HG03025 (cell line): Measurements from ENCODE around the gene BLOC1S4.
A peak's percentile ranks its signal among the peaks of the same experiment; 100 is the strongest.
"Not testable (repeated sequence)": the region's sequence is repeated elsewhere in the genome, so short reads cannot be mapped to it uniquely, and the experiment has no call there.

Experiments used
- ATAC-seq: cut with Tn5 transposase; IDR thresholded peaks from one replicate; pipeline ENCODE4 v1.9.1; 2021; ENCODE audit warnings: mild to moderate bottlenecking, moderate library complexity; ENCODE audit not compliant: unreplicated experiment, low FRiP score

BLOC1S4 gene, protein sequence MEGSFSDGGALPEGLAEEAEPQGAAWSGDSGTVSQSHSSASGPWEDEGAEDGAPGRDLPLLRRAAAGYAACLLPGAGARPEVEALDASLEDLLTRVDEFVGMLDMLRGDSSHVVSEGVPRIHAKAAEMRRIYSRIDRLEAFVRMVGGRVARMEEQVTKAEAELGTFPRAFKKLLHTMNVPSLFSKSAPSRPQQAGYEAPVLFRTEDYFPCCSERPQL

DNA sequence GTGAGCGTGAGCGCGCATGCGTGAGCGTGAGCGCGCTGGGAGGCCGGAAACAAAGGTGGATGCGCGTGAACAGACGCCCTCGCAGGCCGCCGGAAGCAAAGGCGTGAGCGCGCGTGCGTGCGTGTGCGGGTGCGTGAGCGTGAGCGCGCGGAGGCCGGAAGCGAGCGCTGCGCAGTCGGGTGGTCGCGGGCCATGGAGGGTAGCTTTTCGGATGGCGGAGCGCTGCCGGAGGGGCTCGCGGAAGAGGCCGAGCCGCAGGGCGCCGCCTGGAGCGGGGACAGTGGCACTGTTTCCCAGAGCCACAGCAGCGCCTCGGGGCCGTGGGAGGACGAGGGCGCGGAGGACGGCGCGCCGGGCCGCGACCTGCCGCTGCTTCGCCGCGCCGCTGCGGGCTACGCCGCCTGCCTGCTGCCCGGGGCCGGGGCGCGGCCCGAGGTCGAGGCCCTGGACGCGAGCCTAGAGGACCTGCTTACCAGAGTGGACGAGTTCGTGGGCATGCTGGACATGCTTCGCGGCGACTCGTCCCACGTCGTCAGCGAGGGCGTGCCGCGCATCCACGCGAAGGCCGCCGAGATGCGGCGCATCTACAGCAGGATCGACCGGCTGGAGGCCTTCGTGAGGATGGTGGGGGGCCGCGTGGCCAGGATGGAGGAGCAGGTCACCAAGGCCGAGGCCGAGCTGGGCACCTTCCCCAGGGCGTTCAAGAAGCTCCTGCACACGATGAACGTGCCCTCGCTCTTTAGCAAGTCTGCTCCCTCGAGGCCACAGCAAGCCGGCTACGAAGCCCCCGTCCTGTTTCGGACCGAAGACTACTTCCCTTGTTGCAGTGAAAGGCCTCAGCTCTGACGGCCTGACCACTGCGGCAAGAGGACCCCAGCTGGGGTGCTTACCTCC lies at the start of gene BLOC1S4:
Gene BLOC1S4, plus strand, starts transcription at position 157 of the 894 bp plus-strand sequence. Its CDS starts 36 bp downstream, at position 193.
- peak; percentile 84 for ATAC-seq

DNA sequence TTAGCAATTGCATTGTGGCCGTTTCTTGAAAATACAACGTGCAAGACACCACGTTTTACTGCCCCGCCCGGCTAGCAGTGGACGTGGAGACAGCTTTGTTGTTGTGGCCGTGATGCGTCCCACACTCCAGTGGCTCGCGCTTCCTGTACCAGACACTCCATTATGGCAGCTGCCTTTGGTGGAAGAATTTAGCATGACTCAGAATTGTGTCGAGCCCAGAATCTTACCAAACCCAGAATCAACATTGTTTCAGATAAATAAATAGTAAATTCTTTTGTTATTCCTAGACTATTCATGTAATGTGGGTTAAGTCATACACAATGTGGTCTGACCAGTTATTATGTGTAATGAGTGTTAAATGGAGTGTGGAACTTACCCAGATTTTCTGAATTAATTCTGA lies 47.6 kb upstream of the BLOC1S4 start:
- no peak for ATAC-seq

DNA sequence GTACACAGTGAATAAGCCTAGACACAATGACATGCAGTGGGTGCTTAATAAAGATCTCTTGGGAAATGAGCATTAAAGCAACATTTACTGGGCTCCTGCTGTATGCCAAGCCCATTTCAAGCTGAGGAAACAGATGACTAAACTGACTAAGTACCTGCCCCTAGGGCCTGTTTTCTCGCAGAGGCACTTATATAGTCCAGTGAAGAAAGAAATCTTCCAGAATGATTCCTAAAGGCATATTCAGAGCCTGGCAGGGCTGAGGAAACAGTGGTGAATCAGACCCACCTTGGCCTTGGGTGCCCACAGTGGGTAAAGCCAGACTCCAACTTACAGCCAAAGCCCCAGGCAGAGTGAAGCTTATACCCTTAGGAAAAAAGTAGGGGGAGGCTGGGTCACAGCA lies 44.3 kb upstream of the BLOC1S4 start:
- no peak for ATAC-seq

DNA sequence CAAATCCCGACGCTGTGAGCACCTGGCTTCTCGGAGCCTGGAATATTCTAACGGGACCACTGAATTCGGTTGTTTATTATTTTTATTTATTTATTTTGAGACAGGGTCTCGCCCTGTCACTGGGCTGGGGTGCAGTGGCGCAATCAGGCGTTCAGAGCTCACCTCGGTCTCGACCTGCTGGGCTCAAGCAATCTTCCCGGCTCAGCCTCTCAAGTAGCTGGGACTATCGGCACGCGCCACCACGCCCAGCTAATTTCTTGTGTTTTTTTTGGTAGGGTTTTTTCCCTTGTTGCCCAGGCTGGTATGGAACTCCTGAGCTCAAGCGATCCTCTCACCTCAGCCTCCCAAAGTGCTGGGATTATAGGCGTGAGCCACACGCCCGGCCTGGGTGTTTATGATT lies 43.8 kb upstream of the BLOC1S4 start:
- ATAC-seq, result no peak

DNA sequence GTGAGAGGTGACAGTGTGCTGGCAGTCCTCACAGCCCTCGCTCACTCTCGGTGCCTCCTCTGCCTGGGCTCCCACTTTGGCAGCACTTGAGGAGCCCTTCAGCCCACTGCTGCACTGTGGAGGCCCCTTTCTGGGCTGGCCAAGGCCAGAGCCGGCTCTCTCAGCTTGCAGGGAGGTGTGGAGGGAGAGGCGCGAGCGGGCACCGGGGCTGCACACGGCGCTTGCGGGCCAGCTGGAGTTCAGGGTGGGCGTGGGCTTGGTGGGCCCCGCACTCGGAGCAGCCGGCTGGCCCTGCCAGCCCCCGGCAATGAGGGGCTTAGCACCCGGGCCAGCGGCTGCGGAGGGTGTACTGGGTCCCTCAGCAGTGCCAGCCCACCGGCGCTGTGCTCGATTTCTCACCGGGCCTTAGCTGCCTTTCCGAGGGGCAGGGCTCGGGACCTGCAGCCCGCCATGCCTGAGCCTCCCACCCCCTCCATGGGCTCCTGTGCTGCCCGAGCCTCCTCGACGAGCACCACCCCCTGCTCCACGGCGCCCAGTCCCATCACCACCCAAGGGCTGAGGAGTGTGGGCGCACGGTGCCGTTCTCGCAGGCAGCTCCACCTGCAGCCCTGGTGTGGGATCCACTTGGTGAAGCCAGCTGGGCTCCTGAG lies 43.3 kb upstream of the BLOC1S4 start:
- ATAC-seq, result not testable (repeated sequence)

DNA sequence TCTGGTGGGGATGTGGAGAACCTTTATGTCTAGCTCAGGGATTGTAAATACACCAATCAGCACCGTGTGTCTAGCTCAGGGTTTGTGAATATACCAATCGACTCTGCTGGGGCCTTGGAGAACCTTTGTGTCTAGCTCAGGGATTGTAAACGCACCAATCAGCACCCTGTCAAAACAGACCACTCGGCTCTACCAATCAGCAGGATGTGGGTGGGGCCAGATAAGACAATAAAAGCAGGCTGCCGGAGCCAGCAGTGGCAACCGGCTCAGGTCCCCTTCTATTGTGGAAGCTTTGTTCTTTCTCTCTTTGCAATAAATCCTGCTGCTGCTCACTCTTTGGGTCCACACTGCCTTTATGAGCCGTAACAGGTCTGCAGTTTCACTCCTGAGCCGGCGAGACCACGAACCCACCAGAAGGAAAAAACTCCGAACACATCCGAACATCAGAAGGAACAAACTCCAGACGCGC lies 42.7 kb upstream of the BLOC1S4 start:
- not testable (repeated sequence) for ATAC-seq

DNA sequence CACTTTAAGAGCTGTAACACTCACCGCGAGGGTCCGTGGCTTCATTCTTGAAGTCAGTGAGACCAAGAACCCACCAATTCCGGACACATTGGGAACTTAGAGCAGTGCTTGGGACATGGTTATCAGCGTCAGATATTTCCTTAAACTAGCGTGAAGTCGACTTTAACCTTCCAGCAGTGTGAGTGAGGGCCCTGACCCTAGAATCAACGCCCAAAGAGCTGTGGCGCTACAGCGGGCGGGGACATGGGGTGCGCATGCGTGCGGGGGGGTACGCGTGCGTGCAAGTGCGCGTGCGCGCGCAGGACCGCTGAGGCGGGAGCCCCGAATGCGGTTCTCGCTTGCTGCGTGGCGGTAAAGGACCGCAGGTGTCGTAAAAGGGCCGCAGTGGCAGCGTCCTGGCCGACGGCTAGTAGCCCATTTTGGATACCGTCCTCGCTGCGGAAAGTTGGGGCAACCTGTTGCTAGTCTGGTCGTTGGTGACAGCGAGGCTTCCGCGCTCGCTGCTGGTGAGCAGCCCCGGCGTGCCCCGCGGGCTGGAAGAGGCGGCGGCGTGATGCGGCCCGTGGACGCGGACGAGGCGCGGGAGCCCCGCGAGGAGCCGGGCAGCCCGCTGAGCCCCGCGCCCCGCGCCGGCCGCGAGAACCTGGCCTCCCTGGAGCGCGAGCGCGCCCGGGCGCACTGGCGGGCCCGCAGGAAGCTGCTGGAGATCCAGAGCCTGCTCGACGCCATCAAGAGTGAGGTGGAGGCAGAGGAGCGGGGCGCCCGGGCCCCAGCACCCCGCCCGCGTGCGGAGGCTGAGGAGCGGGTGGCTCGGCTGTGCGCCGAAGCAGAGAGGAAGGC lies 42.1 kb upstream of the BLOC1S4 start:
- peak; percentile 54 for ATAC-seq

DNA sequence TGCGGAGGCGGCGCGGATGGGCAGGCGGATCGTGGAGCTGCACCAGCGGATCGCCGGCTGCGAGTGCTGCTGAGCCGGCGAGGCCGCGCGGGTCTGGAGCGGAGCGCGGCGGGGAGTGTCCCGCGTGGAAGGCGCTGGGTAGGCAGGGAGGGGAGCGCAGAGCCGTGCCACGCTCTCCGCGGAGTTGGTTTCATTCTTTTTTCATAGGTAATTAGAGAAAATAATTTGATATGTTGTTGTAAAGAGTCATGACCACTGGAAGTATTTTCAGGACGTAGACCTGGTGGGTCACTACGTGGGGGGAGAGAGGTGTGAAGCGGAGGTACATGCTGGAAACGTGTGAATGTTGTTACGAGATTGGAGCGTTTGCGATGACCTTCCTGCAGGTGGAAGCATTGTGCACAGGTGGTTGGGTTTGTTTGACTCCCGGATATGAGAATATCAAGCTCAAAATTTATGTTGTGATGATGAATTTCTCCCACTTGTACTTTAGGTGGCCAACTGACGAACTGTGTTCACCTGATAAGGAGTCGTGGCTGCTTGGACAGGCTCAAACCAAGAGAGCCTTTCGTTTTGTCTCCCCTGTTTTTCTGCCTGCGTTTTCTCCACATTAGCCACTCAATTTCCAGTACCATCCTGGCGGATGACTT lies 41.3 kb upstream of the BLOC1S4 start:
- ATAC-seq, result peak; percentile 40

DNA sequence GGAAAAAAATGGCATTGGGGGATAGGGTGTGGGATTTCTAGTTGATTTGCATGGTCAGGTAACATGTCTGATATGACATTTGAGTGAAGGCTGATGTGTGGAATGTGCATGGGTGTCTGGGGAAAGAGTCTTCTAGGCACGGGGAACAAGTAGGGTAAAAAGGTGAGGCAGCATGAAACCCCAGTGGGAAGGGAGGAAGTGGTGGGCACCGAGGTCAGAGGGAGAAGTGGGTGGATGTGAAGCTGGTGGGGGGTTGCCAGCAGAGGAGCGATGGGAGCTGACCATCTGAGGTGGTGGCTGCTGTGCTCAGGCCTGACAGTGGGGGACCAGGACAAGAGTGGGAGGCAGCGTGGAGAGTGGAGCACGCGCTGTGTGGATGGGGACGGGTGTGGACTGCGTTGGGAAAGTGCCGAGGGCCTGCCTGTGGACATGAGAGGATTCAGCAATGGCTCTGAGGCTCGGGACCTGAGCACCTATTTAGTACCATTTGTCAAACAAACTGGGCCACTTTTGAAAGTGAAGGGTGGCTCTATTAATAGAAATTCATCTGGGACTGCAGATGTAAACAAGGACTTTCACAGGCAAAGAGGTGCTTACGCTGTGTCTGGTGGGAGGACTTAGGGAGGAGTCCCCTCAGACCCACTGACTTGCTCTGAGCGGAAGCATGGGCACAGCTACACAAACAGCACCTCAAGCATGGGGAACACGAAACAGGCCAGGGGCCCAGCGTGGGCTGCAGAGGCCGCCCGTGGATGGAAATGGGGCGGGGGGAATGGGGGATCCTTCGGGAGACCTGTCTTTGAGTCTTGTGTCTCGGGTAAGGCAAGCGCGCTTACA lies 39.0 kb upstream of the BLOC1S4 start:
- ATAC-seq, result no peak

DNA sequence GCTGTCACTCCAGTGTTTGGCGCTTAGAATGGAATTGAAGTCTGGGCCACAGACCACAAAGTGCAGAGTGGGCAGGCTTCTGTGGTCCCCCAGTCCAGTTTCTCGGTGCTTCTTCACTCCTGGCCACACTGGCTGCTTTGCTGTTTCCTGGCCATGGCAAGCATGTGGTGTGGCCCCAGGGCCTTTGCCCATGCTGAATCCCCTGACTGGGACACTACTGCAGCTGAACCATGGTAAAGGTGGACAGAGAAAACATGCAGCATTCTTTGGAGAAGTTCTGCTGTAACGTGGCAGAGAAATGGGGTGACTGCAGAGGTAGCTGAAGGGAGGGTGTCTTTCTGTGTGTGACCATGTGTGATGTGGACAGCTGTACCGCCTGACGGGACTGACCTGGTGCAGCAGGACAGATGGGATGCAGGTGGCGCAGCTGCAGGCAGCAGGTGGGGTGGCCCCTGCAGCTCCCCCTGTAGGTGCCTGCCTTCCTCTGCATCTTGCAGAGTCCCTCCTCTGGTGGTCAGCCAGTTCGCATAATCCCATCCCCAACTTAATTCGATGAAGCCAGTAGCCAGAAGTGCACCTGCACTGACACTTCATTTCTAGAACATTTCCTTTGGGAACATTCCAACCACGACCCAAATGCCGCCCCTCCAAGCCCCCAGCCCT lies 35.5 kb upstream of the BLOC1S4 start:
- no peak for ATAC-seq

DNA sequence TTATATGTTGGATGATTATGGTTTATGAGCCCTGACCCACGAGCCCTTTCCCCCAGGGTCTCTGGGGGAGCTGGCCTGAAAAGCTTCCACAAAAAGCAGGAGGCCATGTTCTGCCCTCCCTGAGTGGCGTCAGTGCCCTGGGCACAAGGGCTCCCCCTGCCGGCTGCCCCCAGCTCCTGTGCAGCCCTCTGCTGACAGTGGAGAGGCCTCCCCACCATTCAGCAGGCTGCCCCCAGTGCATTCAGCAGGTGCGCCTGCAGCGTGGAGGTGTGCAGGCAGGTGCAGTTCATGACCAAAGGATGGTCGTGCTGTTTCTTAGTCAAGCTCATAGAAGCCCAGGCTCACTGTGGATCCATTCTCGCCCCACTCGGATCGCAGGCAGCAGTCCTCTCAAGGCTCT lies 34.8 kb upstream of the BLOC1S4 start:
- ATAC-seq, result no peak

DNA sequence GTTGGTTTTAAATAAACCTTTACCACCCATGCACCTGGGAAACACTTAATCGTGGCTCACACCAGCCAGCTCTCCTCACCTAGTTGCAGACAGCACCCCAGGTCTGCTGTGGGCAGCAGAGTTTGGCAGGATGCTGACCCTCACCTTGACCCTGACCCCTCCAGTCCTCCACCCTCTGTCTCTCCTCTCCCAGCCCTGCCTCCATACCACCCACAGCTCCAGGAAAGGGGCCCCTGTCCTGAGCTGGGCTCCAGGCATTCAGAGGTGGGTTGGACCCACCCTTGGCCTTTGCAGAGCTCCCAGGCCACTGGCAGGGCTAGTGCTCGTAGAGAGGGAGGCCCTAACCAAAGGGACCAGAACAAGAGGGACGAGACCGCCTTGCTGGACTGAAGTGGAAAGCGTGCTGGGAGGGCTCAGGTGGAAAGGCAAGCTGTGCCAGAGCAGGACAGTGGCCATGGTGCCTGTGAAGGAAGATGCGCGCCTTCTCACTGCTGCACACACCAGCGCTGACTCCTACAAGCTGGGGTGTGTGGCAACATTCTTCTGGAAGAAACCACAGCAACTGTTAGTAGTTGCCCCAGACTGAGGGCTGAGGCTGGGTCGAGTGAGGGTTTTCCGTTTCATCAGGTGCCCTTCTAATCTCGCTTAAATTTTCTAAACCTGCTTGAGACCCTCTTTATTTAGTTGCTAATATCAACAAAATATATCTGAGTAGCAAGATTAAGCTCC lies 32.9 kb upstream of the BLOC1S4 start:
- no peak for ATAC-seq

DNA sequence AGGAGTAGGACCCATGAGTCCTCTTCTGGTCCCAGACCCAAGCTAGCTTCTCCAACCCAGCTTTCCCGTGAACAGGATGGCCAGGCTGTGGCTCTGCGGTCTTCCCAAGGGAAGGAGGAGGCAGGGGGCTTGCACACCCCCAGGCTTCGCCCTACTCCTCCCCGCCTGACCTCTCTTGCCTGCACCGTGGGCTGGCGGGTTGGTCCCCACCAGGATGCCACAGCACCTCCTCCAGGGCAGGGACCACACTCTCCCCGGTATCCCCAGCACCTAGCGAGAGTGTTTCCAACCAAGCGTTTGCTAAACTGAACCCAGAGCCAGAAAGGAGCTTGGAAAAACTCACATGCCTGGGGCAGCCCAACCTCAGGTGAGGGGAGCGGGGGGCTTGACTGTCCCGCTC lies 31.3 kb upstream of the BLOC1S4 start:
- no peak for ATAC-seq

DNA sequence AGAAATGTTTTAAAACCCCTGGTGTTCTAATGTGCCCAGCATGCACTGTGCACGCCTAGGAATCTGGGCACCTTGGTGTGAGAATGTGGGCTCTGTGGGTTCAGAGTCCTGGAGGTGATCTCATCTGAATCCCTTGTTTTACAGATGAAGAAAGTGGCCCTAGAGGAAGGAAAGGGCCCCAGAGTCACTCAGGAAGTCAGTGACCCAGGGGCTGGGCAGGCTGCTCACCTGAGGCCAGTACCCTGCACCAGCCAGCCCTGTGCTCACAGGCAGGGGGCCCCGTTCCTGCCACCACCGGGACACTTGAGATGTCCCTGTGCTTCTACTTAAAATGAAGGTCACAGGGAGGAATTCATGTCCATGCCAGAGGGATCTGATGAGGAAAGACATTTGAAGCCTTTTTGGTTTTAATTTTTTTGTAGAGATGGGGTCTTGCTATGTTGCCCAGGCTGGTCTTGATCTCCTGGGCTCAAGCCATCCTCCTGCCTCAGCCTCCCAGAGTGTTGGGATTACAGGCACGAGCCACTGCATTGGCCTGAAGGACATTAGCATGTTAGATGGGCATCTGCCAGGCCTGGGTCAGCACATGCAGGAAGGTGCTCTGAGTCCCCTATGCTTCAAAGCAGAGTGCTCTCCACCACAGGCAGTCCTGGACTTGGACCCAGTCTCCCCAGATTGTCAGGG lies 29.7 kb upstream of the BLOC1S4 start:
- no peak for ATAC-seq

DNA sequence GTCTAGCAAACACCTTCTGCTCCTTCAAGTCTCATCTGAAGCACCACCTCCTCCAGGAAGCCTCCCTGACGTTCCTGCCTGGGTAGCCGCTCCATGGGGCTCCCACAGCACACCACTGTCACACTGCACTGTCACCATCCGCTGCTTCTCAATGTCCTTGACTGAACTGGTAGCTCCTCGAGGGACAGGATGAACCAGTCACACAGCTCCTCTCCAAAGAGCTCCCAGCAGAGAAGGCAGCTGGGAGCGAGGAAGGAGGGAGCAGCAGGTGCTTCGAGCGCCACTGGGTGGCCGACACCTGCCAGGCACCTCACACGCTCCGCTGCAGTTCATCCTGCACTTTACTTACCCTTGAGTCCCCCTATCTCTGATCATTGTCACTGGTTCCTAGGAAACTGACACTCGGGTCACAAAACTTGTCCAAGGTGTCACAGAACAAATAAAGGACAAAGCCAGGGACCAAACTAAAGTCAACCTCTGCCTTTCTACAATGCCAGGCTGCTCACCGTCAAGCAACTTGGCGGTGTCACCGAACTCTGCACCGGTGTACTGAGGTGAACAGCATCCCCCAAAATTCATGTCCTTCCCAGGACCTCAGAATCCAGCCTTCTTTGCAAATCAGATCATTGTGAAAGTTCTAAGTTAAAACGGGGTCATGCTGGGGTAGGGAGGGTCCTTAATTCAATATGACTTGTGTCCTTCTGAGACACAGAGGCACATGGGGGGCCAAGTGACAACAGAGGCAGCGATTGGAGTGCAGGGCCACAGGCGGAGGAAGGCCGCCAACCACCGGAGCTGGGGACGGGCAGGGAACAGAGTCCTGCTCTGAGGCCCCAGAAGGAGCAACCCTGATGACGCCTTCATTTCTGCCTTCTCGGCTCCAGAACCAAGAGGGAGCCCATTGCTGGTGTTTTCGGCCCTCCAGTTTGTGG lies 27.8 kb upstream of the BLOC1S4 start:
- ATAC-seq, result no peak

DNA sequence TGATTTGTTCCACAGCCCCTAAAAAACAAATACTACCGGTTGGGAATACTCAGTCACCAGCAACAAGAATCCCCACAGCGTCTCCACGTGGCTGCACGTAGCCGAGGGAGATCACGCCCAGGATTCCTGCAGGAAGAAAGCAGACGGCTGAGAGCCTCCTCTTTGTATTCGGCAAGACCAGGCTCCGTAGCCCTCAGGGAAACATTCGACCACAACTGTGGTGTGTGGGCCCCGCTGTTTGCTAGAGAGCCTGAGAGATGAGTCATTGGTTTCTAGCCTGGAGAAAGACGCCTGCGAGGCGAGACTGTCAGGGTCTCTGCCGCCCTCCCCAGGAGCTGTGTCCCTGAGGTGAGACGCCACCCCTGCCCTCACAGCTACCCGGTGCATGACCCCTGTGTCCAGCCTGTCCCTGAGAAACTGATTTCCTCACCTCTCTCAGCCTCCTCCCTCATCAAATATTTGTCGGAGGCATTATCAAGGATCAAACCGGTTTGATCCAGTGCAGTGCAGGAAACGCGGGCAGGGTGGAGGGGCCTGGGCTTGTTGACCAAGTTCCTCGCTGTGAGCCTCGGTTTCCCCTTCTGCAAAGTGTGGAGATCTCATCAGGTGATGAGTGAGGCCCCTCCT lies 27.0 kb upstream of the BLOC1S4 start:
- ATAC-seq, result no peak
